NT2/D1 (cell line): ENCODE results near the gene DPYSL5.

Source experiments
- YY1 ChIP-seq: IDR thresholded peaks from 2 replicates; pipeline ENCODE4 v1.6.1; 2011; ENCODE audit not compliant: insufficient read length, insufficient read depth
- ZNF274 ChIP-seq: IDR thresholded peaks from 2 replicates; pipeline ENCODE4 v1.6.1; 2011; ENCODE audit warnings: mild to moderate bottlenecking, low read depth, low read length

DNA sequence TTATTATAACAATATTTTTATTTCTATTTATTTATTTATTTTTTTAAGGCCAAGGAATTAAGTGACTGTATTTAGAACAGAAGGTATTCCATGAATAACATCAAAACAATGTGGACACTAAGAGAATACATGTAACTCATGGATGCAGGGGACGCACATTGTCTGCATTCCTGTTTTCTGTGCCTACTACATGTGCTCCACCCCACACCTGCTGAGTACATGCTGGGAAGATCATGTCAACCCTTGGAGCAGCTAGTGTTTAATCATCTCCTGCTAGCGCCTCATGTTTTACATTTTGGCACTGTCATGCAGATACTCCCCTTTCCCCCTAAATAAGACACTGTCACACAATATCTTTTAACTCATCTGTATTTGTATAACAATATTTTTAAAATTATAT is 29.3 kb downstream of the DPYSL5 start:
- TF ChIP-seq YY1 (no peak), ZNF274 (no peak)
